CD14-positive monocyte (primary cell): ENCODE measurements around the gene IRF2. TPM values are rescaled to one million over a fixed set of nuclear protein-coding genes. Genes with fewer than 3 reads are reported as not detected.

ENCODE experiments used
- DNase-seq, 3 donors: peaks; one replicate each; pipeline ENCODE4 v3.0.0-alpha.2; 2011 to 2022
- H2AFZ ChIP-seq: 2 replicates; pipeline ENCODE4 v1.6.0; 2012; ENCODE audit warnings: mild to moderate bottlenecking, low read depth, low read length, inconsistent platforms; ENCODE audit not compliant: insufficient read depth, poor library complexity, severe bottlenecking
- H3K27ac ChIP-seq, 2 donors: 1 replicate in 1 of 2; 2 replicates in 1 of 2; pipeline ENCODE4 v1.5.1; 2012 to 2013; ENCODE audit warnings: low read length in 2 of 2, control low read depth in 1 of 2, inconsistent platforms in 1 of 2, low read depth in 1 of 2, mild to moderate bottlenecking in 1 of 2
- H3K27me3 ChIP-seq, 2 donors: one replicate each; pipeline versions ENCODE4 v1.6.0 to v1.6.1; 2011 to 2013; ENCODE audit warnings: low read length in 2 of 2; ENCODE audit not compliant: control insufficient read depth in 2 of 2, insufficient read depth in 2 of 2
- H3K36me3 ChIP-seq, 2 donors: replicated peaks in 1 of 2; 1 replicate in 1 of 2; 2 replicates in 1 of 2; pipeline versions ENCODE4 v1.5.1 to v1.6.1; 2012 to 2013; ENCODE audit warnings: low read length in 2 of 2, control low read depth in 1 of 2, inconsistent platforms in 1 of 2, mild to moderate bottlenecking in 1 of 2; ENCODE audit not compliant: insufficient read depth in 2 of 2, control insufficient read depth in 1 of 2
- H3K4me1 ChIP-seq, 2 donors: 1 replicate in 1 of 2; 2 replicates in 1 of 2; pipeline versions ENCODE4 v1.5.1 to v1.6.1; 2012 to 2013; ENCODE audit warnings: low read length in 2 of 2, control low read depth in 1 of 2, inconsistent platforms in 1 of 2, mild to moderate bottlenecking in 1 of 2, moderate library complexity in 1 of 2; ENCODE audit not compliant: insufficient read depth in 2 of 2, control insufficient read depth in 1 of 2
- H3K4me2 ChIP-seq: replicated peaks from 2 replicates; pipeline ENCODE3; 2012; ENCODE audit warnings: low read length, moderate library complexity, mild to moderate bottlenecking; ENCODE audit not compliant: poor library complexity, severe bottlenecking; ENCODE audit errors: extremely low read depth
- H3K4me3 ChIP-seq, 3 experiments: fragments of 200-600 bp in 1 of 3; sonication (generic) in 1 of 3; replicated peaks in 1 of 3; 1 replicate in 2 of 3; 2 replicates in 1 of 3; pipeline ENCODE4 v1.5.1; 2011 to 2013; ENCODE audit warnings: low read length in 3 of 3, mild to moderate bottlenecking in 3 of 3, control low read depth in 2 of 3, low read depth in 2 of 3, inconsistent platforms in 1 of 3, moderate library complexity in 1 of 3
- H3K79me2 ChIP-seq: 2 replicates; pipeline ENCODE4 v1.6.0; 2012; ENCODE audit warnings: mild to moderate bottlenecking, control low read depth, inconsistent platforms, low read length, moderate library complexity; ENCODE audit not compliant: insufficient read depth
- H3K9ac ChIP-seq: 2 replicates; pipeline ENCODE4 v1.6.0; 2017; ENCODE audit warnings: low read length, mild to moderate bottlenecking; ENCODE audit not compliant: insufficient read depth, poor library complexity, severe bottlenecking
- H3K9me3 ChIP-seq, 2 donors: replicated peaks in 1 of 2; 1 replicate in 1 of 2; 2 replicates in 1 of 2; pipeline versions ENCODE4 v1.5.1 to v1.6.1; 2012 to 2013; ENCODE audit warnings: low read length in 2 of 2, control low read depth in 1 of 2; ENCODE audit not compliant: control insufficient read depth in 1 of 2, insufficient read depth in 1 of 2
- H4K20me1 ChIP-seq: 2 replicates; pipeline ENCODE4 v1.6.0; 2012; ENCODE audit warnings: mild to moderate bottlenecking, low read length, control low read depth, moderate library complexity; ENCODE audit not compliant: insufficient read depth
- H3K27ac Mint-ChIP-seq, 7 donors: one replicate each; pipeline ENCODE4 v1.8.0; 2020; ENCODE audit warnings: mild to moderate bottlenecking in 7 of 7, mixed read lengths in 7 of 7, moderate library complexity in 6 of 7, inconsistent platforms in 2 of 7
- H3K27me3 Mint-ChIP-seq, 3 donors: one replicate each; pipeline ENCODE4 v1.8.0; 2021 to 2022; ENCODE audit warnings: low read depth in 3 of 3, mild to moderate bottlenecking in 3 of 3, mixed read lengths in 3 of 3, moderate library complexity in 3 of 3, inconsistent platforms in 1 of 3
- H3K36me3 Mint-ChIP-seq, 2 donors: one replicate each; pipeline ENCODE4 v1.8.0; 2020; ENCODE audit warnings: mixed read lengths in 2 of 2, inconsistent platforms in 1 of 2, mild to moderate bottlenecking in 1 of 2
- H3K4me1 Mint-ChIP-seq: one replicate; pipeline ENCODE4 v1.8.0; 2020; ENCODE audit warnings: mild to moderate bottlenecking, mixed read lengths
- H3K4me3 Mint-ChIP-seq, 2 donors: one replicate each; pipeline ENCODE4 v1.8.0; 2020; ENCODE audit warnings: mild to moderate bottlenecking in 2 of 2, mixed read lengths in 2 of 2, moderate library complexity in 1 of 2
- H3K9me3 Mint-ChIP-seq, 7 donors: one replicate each; pipeline ENCODE4 v1.8.0; 2020 to 2022; ENCODE audit warnings: mixed read lengths in 7 of 7, mild to moderate bottlenecking in 6 of 7, moderate library complexity in 6 of 7, inconsistent platforms in 2 of 7
- WGBS: methylation state at CpG from one replicate; pipeline ENCODE4 v1.1.5; 2013; ENCODE audit warnings: missing lambda C conversion rate; ENCODE audit not compliant: insufficient coverage; 5-methylcytosine and 5-hydroxymethylcytosine counted together
- intact Hi-C, 2 donors: fragments of 100-400 bp; cut with micrococcal nuclease; formaldehyde crosslinking; loops; one replicate each; pipeline versions ENCODE4 v1.15.0 to v1.15.1; 2023
- polyA plus RNA-seq, 3 donors: library from polyadenylated mRNA; depleted of rRNA in 1 of 3; unstranded in 2 of 3; stranded (reverse) in 1 of 3; fragments of 300-500 nt in 2 of 3; fragments of >200 nt in 1 of 3; fragmentation: Illumina TruSeq in 2 of 3; gene quantifications; 1 replicate in 2 of 3; 2 replicates in 1 of 3; pipeline ENCODE4 v1.2.3, GENCODE V29; 2012 to 2021
- TF ChIP-seq, protein P1 (sequence below): fragments of 200-600 bp; IDR thresholded peaks from one replicate; pipeline ENCODE4 v1.8.0; 2022; ENCODE audit warnings: antibody characterized with exemption, mild to moderate bottlenecking

The IRF2 gene
- polyA plus RNA-seq, 3 donors: 51.3 to 76.8 (median 56.1) TPM

- H3K4me1 ChIP-seq: peaks cover 37 to 48% of the 10 kb centered on the region in 2 donors
- intact Hi-C loops: loop anchor here in 1 of 2 donors (5.0 kb wide), 1 partner anchor 39 kb away; no protein-coding TSS in a partner anchor
- H3K79me2 ChIP-seq: peaks cover 6% of the 10 kb centered on the region
- TF ChIP-seq, protein P1, sequence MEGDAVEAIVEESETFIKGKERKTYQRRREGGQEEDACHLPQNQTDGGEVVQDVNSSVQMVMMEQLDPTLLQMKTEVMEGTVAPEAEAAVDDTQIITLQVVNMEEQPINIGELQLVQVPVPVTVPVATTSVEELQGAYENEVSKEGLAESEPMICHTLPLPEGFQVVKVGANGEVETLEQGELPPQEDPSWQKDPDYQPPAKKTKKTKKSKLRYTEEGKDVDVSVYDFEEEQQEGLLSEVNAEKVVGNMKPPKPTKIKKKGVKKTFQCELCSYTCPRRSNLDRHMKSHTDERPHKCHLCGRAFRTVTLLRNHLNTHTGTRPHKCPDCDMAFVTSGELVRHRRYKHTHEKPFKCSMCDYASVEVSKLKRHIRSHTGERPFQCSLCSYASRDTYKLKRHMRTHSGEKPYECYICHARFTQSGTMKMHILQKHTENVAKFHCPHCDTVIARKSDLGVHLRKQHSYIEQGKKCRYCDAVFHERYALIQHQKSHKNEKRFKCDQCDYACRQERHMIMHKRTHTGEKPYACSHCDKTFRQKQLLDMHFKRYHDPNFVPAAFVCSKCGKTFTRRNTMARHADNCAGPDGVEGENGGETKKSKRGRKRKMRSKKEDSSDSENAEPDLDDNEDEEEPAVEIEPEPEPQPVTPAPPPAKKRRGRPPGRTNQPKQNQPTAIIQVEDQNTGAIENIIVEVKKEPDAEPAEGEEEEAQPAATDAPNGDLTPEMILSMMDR: no peak
- no peak overlapping the region for H2AFZ ChIP-seq
- no peaks in the 10 kb centered on the region for H3K27me3 ChIP-seq
- Mint-ChIP-seq H3K36me3 (peaks cover 79 to 92% of the 10 kb centered on the region in 2 donors), H3K27me3 (no peaks in the 10 kb centered on the region), H3K27ac (peak overlapping the region in 6 of 7 donors; percentile 75 to 89 (median 82)), H3K4me3 (no peak overlapping the region), H3K4me1 (peaks cover 58% of the 10 kb centered on the region), H3K9me3 (peaks cover 0 to 2% (median 0%) of the 10 kb centered on the region in 7 donors)
- WGBS: 93% methylated on average over 3 of the region's 8 CpGs
- H3K4me3 ChIP-seq: peak overlapping the region in 1 of 3 experiments; percentile 28
- H3K4me2 ChIP-seq: no peak overlapping the region
- H3K27ac ChIP-seq: peak overlapping the region; percentile 69 to 77
- H3K9me3 ChIP-seq: no peaks in the 10 kb centered on the region
- DNase-seq: no peak
- peaks cover 3% of the 10 kb centered on the region for H4K20me1 ChIP-seq
- H3K36me3 ChIP-seq: peaks cover 38 to 91% of the 10 kb centered on the region in 2 donors
- H3K9ac ChIP-seq: peak overlapping the region; percentile 10
These were observed 66.2 kb downstream of the IRF2 start for GRCh38 chr4:184408021-184408683.

- Mint-ChIP-seq H3K27me3 (no peaks in the 10 kb centered on the region), H3K4me1 (peaks cover 52% of the 10 kb centered on the region), H3K4me3 (peak overlapping the region in 1 of 2 donors; percentile 50), H3K9me3 (peaks cover 0 to 2% (median 0%) of the 10 kb centered on the region in 7 donors), H3K36me3 (peaks cover 79 to 92% of the 10 kb centered on the region in 2 donors), H3K27ac (peak overlapping the region; percentile 79 to 94 (median 87))
- WGBS: 0% methylated on average over 1 of the region's 6 CpGs
- peak in 2 of 3 donors; percentile 37 to 51 for DNase-seq
- Histone ChIP-seq H3K4me3 (peak overlapping the region in 1 of 3 experiments; percentile 28), H4K20me1 (peaks cover 3% of the 10 kb centered on the region), H3K9me3 (no peaks in the 10 kb centered on the region), H3K4me2 (peak overlapping the region; percentile 32), H3K27ac (peak overlapping the region; percentile 69 to 77), H3K36me3 (peaks cover 39 to 91% of the 10 kb centered on the region in 2 donors), H3K79me2 (peaks cover 6% of the 10 kb centered on the region), H3K27me3 (no peaks in the 10 kb centered on the region), H2AFZ (peak overlapping the region; percentile 49), H3K4me1 (peaks cover 35 to 45% of the 10 kb centered on the region in 2 donors), H3K9ac (peak overlapping the region; percentile 56)
- TF ChIP-seq, protein P1: no peak
- intact Hi-C loops: loop anchor here in 1 of 2 donors (1.0 to 5.0 kb wide), 2 partner anchors 10 to 40 kb away; no protein-coding TSS in a partner anchor
These were observed 67.4 kb downstream of the IRF2 start for GRCh38 chr4:184406958-184407391.
